HFFc6 (cell line): Measurements from ENCODE around the gene PASK. TPM values are rescaled to one million over a fixed set of nuclear protein-coding genes. Genes with fewer than 3 reads are reported as not detected.
"Not testable (repeated sequence)": the region's sequence is repeated elsewhere in the genome, so short reads cannot be mapped to it uniquely, and the experiment has no call there.

ENCODE experiments used
- DNase-seq: peaks from one replicate; pipeline ENCODE4 v3.0.0-alpha.2; 2018
- H3K27ac Mint-ChIP-seq: 2 replicates; pipeline ENCODE4 v1.8.0; 2020; ENCODE audit warnings: mild to moderate bottlenecking, mixed read lengths
- H3K27me3 Mint-ChIP-seq: 2 replicates; pipeline ENCODE4 v1.8.0; 2021; ENCODE audit warnings: mild to moderate bottlenecking, moderate library complexity, mixed read lengths; ENCODE audit not compliant: insufficient read depth
- H3K36me3 Mint-ChIP-seq: 2 replicates; pipeline ENCODE4 v1.8.0; 2021; ENCODE audit warnings: low read depth, mixed read lengths
- H3K4me1 Mint-ChIP-seq: 2 replicates; pipeline ENCODE4 v1.8.0; 2020; ENCODE audit warnings: low read depth, mixed read lengths
- H3K4me3 Mint-ChIP-seq: 2 replicates; pipeline ENCODE4 v1.8.0; 2020; ENCODE audit warnings: mild to moderate bottlenecking, moderate library complexity, mixed read lengths
- H3K9me3 Mint-ChIP-seq: 2 replicates; pipeline ENCODE4 v1.8.0; 2020; ENCODE audit warnings: mild to moderate bottlenecking, mixed read lengths
- long read RNA-seq: library from polyadenylated mRNA; unstranded; transcript quantifications from one replicate; pipeline ENCODE4 v2.0.0, GENCODE V29; 2019
- total RNA-seq, 6 experiments: library from RNA; stranded (reverse); fragmentation: NEBNext Ultra II Directional; extraction: Animal tissue kit (Norgen Biotek cat#: 25700); gene quantifications; 2 replicates in 1 of 6; 3 replicates in 5 of 6; pipeline ENCODE4 v1.2.3, GENCODE V29; 2021
- TF ChIP-seq, protein P1 (sequence below): fragments of 200-600 bp; sonication (generic); IDR thresholded peaks from 2 replicates; pipeline ENCODE4 v1.5.0; 2021; ENCODE audit warnings: antibody characterized with exemption, mild to moderate bottlenecking

The PASK gene
- total RNA-seq: 1 to 10 TPM; 3.3 to 7.1 (median 6.0) TPM
- long read RNA-seq: 0 reads

DNA sequence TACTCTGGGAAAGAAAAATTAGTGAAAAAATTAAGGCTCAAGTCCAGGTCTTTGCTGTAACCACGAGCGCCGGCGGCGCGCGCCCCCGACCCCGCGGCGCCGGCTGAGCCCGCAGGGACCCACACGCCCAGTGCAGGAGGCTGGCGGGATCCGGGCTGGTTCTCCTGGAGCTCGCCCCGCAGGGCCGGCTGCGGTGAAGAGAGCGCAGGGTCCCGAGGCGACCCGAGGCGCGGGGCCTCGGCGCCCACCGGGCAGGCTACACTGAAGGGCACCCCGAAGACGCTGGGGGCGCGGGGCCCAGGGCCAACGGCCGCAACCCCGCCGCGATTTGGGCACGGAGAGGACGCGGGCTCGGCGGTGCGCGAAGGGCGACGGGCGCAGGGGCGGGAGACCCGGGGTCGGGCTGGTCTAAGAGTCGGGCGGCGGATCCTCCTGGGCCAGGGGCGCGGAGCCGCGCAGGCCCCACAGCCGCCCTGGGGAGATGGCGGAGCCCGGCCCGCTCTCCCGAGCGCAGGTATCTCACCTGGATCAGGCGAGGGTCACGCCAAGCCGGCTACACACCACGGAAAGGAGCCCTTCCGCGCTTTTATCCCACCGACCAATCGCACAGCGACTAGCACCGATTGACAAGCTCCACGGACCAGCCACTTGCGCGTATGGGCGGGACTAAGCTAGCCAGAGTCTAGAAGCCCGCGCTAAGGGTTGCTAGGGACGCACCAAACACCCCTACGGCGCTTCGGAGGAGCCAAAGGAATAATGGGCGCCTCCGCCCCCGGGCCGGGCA is at the start of gene PASK:
TSS of gene PASK (minus strand) at position 582 of the 784 bp plus-strand sequence. CDS start 6,440 bp downstream, outside the sequence.
- Mint-ChIP-seq H3K27me3 (peaks cover 2% of the 10 kb centered on the region), H3K36me3 (peaks cover 6% of the 10 kb centered on the region; the same call in 1 of the 2 replicates), H3K9me3 (no peaks in the 10 kb centered on the region), H3K27ac (peak within 1 kb of the TSS; percentile 92), H3K4me1 (peaks cover 48% of the 10 kb centered on the region), H3K4me3 (peak within 1 kb of the TSS; percentile 95)
- DNase-seq: peak; percentile 91
- TF ChIP-seq, protein P1, sequence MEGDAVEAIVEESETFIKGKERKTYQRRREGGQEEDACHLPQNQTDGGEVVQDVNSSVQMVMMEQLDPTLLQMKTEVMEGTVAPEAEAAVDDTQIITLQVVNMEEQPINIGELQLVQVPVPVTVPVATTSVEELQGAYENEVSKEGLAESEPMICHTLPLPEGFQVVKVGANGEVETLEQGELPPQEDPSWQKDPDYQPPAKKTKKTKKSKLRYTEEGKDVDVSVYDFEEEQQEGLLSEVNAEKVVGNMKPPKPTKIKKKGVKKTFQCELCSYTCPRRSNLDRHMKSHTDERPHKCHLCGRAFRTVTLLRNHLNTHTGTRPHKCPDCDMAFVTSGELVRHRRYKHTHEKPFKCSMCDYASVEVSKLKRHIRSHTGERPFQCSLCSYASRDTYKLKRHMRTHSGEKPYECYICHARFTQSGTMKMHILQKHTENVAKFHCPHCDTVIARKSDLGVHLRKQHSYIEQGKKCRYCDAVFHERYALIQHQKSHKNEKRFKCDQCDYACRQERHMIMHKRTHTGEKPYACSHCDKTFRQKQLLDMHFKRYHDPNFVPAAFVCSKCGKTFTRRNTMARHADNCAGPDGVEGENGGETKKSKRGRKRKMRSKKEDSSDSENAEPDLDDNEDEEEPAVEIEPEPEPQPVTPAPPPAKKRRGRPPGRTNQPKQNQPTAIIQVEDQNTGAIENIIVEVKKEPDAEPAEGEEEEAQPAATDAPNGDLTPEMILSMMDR: no peak

DNA sequence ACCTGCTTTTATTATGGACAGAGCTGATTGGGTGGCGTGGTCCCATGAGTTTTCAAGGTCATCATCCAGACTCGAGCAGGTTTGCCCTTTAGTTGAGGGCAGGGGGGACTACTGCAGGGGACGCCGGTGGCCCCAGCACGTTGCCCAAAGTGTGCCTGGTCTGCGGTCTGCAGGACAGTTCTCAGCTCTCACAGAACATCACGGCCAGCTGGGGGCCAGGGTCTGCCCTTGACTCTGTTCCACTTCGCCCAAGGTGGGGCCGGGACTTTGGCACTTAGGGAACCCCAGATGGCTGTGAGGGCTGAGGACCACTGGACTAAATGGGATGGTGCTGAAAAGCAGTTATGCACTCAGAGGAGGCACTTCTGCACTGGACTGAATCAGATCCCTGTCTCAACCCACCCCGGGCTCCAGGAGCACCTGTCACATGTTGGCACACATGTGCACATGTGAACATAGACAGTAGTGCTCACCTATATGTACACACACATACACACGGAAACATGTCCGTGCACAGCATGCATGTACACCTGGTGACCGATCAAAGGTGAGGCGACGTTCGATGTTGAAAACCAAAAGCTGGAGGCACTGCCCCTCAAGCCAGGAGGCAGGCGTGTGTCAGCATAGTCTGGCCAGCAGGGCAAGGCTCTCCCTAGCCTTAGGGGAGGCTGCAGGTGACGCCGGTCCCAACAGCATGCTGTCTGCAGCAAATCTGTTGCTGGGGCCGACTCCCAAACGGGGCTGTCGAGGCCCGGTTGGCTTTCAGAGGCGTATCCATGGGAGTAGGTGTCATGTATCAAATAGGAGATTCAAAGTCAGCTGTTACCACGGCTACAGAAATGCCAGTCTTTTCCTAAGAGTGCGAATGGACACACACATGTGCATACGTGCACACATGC is 49.4 kb upstream of the PASK start:
- TF ChIP-seq, protein P1: no peak
- H3K27ac Mint-ChIP-seq: no peak overlapping the region

DNA sequence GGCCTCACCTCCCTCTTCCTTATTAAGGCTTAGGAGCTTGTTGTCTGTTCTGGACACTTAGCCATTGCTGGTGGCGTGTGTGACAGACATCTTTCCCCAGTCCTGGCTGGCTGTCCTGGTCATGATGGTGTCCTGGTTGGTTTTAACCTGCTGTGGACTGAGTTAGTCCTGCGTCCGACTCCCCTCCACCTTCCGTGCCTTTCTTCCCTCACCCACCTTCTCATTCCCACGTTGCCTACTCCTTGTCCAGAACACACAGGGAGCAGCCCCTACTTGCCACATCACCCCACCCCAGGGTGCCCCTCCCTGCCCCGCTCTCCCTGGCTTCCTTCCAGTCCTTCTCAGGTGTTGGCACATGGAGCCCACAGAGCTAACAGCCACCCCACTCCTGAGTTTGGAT is 48.7 kb upstream of the PASK start:
- no peaks in the 10 kb centered on the region for H3K9me3 Mint-ChIP-seq
- no peak overlapping the region for H3K27ac Mint-ChIP-seq
- no peak overlapping the region for H3K4me3 Mint-ChIP-seq
- DNase-seq: no peak
- no peaks in the 10 kb centered on the region for H3K4me1 Mint-ChIP-seq
- no peaks in the 10 kb centered on the region for H3K36me3 Mint-ChIP-seq
- peaks cover 4% of the 10 kb centered on the region; the same call in 1 of the 2 replicates for H3K27me3 Mint-ChIP-seq
- TF ChIP-seq, protein P1: no peak

More for the DNA sequence above, 49.4 kb upstream of the PASK start:
- H3K4me1 Mint-ChIP-seq: no peaks in the 10 kb centered on the region
- no peak for DNase-seq
- H3K36me3 Mint-ChIP-seq: no peaks in the 10 kb centered on the region
- H3K27me3 Mint-ChIP-seq: peaks cover 4% of the 10 kb centered on the region; the same call in 1 of the 2 replicates
- no peaks in the 10 kb centered on the region for H3K9me3 Mint-ChIP-seq
- H3K4me3 Mint-ChIP-seq: no peak overlapping the region

DNA sequence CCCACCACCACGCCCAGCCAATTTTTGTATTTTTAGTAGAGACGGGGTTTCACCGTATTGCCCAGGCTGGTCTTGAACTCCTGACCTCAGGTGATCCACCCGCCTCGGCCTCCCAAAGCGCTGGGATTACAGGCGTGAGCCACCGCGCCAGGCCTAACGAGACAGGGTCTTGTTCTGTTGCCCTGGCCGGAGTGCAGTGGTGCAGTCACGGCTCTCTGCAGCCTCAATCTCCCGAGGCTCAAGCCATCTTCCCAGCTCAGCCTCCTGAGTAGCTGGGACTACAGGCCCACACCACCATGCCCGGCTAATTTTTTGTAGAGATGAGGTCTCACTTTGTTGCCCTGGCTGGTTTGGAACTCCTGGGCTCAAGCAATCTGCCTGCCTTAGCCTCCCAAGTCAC is 48.0 kb upstream of the PASK start:
- H3K9me3 Mint-ChIP-seq, H3K4me1 Mint-ChIP-seq, DNase-seq, H3K27me3 Mint-ChIP-seq, H3K27ac Mint-ChIP-seq, H3K4me3 Mint-ChIP-seq, H3K36me3 Mint-ChIP-seq: not testable (repeated sequence)

DNA sequence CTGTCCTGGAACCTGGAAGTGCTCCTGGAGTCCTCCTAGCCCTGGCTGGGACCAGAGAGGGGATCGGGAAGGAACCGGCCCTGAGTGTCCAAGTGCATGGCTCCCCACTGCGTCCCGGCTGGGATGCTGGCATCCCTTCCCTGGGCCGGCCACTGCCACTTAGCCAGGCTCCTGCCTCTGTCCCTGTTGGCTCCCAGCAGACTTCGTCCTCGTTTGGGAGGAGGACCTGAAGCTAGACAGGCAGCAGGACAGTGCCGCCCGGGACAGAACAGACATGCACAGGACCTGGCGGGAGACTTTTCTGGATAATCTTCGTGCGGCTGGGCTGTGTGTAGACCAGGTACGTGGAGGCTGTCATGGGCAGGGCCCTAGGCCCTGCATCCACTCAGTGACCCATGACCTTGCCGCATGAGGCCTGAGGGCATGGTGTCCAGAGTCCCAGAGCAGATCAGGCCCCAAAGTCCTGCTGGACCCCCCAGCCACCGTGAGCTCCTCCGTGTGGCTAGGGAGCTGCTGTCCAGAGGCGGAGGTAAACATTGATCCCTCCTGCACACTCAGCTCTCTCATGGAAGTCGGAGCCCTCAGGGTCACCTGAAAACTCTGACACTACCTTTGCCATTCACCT is 46.3 kb upstream of the PASK start:
- no peaks in the 10 kb centered on the region for H3K4me1 Mint-ChIP-seq
- H3K27ac Mint-ChIP-seq: no peak overlapping the region
- no peaks in the 10 kb centered on the region for H3K9me3 Mint-ChIP-seq
- H3K36me3 Mint-ChIP-seq: no peaks in the 10 kb centered on the region
- DNase-seq: no peak
- TF ChIP-seq, protein P1: no peak
- no peak overlapping the region for H3K4me3 Mint-ChIP-seq
- peaks cover 11% of the 10 kb centered on the region for H3K27me3 Mint-ChIP-seq
